Mesothelial cell of epicardium (in vitro differentiated cells): ENCODE results near the gene UGT1A3. TPM values are rescaled to one million over a fixed set of nuclear protein-coding genes. Genes with fewer than 3 reads are reported as not detected.
"Not testable (repeated sequence)": the region's sequence is repeated elsewhere in the genome, so short reads cannot be mapped to it uniquely, and the experiment has no call there.

Experiments
- DNase-seq, 2 experiments: peaks; one replicate each; pipeline ENCODE4 v3.0.0; 2021; ENCODE audit warnings: low spot score in 2 of 2; ENCODE audit not compliant: unreplicated experiment in 2 of 2
- H3K27ac Mint-ChIP-seq: 2 replicates; pipeline ENCODE4 v1.8.0; 2021; ENCODE audit warnings: mixed read lengths
- H3K27me3 Mint-ChIP-seq: 2 replicates; pipeline ENCODE4 v1.8.0; 2021; ENCODE audit warnings: low read depth, mixed read lengths
- H3K36me3 Mint-ChIP-seq: 2 replicates; pipeline ENCODE4 v1.8.0; 2021; ENCODE audit warnings: mixed read lengths
- H3K4me1 Mint-ChIP-seq: 2 replicates; pipeline ENCODE4 v1.8.0; 2021; ENCODE audit warnings: mixed read lengths
- H3K4me3 Mint-ChIP-seq: 2 replicates; pipeline ENCODE4 v1.8.0; 2021; ENCODE audit warnings: mild to moderate bottlenecking, moderate library complexity, mixed read lengths
- H3K9me3 Mint-ChIP-seq: 2 replicates; pipeline ENCODE4 v1.8.0; 2021; ENCODE audit warnings: mixed read lengths
- total RNA-seq: library from RNA; stranded (reverse); gene quantifications from 3 replicates; pipeline ENCODE4 v1.2.1, GENCODE V29; 2021
- TF ChIP-seq, protein P1 (sequence below): fragments of 200-600 bp; sonication (generic); IDR thresholded peaks from one replicate; pipeline ENCODE4 v1.5.0; 2021; ENCODE audit warnings: antibody characterized with exemption; ENCODE audit not compliant: unreplicated experiment

Gene UGT1A3
- total RNA-seq, 1 donor from 2014 or later = not detected

DNA sequence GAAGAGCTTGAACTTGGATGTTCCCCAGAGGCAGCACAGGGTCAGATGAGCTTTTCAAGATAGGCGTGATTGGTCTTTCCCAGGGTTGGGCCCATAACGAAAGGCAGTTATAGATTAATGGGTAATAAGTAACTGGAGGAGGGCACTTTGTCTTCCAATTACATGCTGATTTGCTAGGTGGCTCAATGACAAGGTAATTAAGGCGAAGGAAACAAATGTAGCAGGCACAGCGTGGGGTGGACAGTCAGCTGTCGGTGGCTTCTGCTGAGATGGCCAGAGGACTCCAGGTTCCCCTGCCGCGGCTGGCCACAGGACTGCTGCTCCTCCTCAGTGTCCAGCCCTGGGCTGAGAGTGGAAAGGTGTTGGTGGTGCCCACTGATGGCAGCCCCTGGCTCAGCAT is 10.3 kb upstream of the UGT1A3 start, which contains the start of gene UGT1A4:
Gene UGT1A4 (plus strand): TSS at position 185 of the 400 bp plus-strand sequence. CDS start 85 bp downstream, at position 270.
- no peak within 1 kb of the TSS for H3K27ac Mint-ChIP-seq
- H3K36me3 Mint-ChIP-seq = no peaks in the 10 kb centered on the region
- no peak within 1 kb of the TSS for H3K4me3 Mint-ChIP-seq
- no peak for DNase-seq
- TF ChIP-seq, protein P1, sequence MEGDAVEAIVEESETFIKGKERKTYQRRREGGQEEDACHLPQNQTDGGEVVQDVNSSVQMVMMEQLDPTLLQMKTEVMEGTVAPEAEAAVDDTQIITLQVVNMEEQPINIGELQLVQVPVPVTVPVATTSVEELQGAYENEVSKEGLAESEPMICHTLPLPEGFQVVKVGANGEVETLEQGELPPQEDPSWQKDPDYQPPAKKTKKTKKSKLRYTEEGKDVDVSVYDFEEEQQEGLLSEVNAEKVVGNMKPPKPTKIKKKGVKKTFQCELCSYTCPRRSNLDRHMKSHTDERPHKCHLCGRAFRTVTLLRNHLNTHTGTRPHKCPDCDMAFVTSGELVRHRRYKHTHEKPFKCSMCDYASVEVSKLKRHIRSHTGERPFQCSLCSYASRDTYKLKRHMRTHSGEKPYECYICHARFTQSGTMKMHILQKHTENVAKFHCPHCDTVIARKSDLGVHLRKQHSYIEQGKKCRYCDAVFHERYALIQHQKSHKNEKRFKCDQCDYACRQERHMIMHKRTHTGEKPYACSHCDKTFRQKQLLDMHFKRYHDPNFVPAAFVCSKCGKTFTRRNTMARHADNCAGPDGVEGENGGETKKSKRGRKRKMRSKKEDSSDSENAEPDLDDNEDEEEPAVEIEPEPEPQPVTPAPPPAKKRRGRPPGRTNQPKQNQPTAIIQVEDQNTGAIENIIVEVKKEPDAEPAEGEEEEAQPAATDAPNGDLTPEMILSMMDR = no peak
- H3K4me1 Mint-ChIP-seq = no peaks in the 10 kb centered on the region
- H3K27me3 Mint-ChIP-seq = peaks cover 25% of the 10 kb centered on the region
- no peaks in the 10 kb centered on the region for H3K9me3 Mint-ChIP-seq

DNA sequence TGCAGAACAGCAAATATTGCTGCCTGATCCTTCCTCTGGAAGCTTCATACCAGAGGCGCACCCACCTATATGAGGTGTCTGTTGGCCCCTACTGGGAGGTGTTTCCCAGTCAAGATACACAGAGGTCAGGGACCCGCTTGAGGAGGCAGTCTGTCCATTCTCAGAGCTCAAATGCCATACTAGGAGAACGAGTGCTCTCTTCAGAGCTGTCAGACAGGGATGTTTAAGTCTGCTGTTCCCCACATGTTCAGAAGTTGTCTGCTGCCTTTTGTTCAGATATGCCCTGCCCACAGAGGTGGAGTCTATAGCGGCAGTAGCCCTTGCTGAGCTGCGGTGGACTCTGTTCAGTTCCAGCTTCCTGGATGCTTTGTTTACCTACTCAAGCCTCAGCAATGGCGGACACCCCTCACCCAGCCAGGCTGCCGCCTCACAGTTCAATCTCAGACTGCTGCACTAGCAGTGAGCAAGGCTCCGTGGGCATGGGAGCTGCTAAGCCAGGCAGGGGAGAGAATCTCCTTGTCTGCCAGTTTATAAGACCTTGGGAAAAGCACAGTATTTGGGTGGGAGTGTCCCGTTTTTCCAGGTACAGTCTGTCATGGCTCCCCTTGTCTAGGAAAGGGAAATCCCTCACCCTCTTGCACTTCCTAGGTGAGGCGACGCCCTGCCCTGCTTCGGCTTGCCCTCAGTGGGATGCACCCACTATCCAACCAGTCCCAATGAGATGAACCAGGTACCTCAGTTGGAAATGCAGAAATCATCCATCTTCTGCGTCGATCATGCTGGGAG is 8.2 kb downstream of the UGT1A3 start:
- not testable (repeated sequence) for H3K27ac Mint-ChIP-seq, H3K4me1 Mint-ChIP-seq, H3K4me3 Mint-ChIP-seq, DNase-seq, H3K36me3 Mint-ChIP-seq
- H3K27me3 Mint-ChIP-seq = peaks cover 37% of the 10 kb centered on the region
- peaks cover 11% of the 10 kb centered on the region for H3K9me3 Mint-ChIP-seq

DNA sequence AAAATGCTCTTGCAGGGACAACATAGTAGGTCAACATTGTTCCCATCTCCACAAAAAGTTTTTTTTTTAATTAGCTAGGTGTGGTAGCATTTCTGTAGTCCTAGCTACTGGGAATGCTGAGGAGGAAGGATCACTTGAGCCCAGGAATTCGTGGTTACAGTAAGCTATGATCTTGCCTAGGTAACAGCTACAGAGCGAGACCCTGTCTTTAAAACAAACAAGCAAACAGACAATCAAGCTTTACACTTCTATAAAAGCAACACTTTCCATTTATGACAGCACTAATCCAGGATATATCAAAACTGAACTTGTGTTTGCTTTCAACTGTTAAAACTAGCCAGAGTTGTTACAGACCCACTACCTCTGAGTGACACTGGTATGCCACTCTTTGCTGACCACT is 12.0 kb downstream of the UGT1A3 start:
- no peaks in the 10 kb centered on the region for H3K4me1 Mint-ChIP-seq
- no peaks in the 10 kb centered on the region for H3K36me3 Mint-ChIP-seq
- H3K9me3 Mint-ChIP-seq = peaks cover 11% of the 10 kb centered on the region
- peaks cover 19% of the 10 kb centered on the region for H3K27me3 Mint-ChIP-seq
- H3K4me3 Mint-ChIP-seq = no peak overlapping the region
- H3K27ac Mint-ChIP-seq = no peak overlapping the region
- no peak for DNase-seq
- TF ChIP-seq, protein P1 = no peak

DNA sequence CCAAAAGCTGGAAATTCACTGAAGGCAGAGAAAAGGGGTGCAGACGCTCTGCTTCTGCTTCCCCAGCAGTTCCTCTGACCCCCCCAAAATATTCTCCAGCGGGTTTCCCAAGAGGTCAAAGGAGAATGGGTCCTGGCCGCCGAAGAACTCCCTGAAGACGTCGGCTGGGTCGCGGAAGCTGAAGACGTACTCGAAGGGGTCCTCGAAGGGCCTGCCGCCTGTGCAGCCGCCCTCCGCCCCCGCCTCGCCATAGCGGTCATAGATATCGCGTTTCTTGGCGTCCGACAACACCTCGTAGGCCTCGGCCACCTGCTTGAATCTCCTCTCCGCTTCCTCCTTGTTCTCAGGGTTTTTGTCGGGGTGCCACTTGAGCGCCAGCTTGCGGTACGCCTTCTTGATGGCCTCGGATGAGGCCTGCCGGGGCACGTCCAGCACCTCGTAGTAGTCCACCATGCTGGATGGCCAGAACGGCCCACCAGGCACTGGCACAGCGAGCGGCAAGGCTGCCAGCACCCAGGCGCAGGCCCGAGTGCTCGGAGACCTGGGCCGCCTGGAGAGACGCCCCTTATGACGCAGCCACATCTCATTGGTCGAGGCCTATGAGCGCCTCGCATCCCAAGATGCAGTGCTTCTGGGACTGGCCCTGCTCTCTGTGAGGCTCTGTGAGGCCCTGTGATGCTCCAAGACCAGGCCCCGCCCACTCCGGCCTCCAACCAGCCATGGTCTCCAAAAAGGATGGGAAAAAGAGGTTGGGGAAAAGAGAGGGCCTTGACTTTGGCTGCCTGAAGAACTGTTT is 14.8 kb downstream of the UGT1A3 start:
- TF ChIP-seq, protein P1 = no peak
- Mint-ChIP-seq H3K27me3 (peaks cover 19% of the 10 kb centered on the region), H3K4me1 (no peaks in the 10 kb centered on the region), H3K36me3 (no peaks in the 10 kb centered on the region), H3K27ac (no peak overlapping the region), H3K9me3 (peaks cover 16% of the 10 kb centered on the region), H3K4me3 (no peak overlapping the region)
- DNase-seq = no peak

DNA sequence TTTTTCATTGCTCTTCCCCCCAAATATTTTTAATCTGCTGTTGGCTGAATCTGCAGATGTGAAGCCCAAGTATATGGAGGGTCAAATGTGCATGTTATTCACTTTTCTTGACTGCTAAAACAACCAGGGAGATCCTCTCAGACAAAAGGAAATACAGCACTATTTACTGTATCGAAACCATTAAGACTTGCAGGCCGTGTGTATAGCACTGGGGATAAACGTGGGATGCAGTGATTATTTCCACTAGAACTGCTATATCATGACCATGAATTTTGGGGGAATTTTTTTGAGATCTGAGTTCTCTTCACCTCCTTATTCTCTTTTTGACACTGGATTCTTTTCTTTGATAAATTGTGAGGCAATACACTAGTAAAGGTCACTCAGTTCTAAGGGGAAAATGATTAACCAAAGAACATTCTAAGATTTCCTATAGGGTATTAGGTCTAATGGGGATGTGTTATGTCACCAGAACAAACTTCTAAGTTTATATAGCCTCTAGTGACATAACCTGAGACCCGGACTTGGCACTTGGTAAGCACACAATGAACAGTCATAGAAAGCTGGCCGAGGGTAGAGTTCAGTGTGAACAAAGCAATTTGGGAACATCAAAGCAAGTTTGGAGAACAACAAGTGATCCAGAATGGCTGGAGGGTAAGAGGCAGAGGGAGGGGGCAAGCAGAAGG is 16.4 kb downstream of the UGT1A3 start:
- H3K4me1 Mint-ChIP-seq = no peaks in the 10 kb centered on the region
- peaks cover 16% of the 10 kb centered on the region for H3K27me3 Mint-ChIP-seq
- H3K9me3 Mint-ChIP-seq = peaks cover 27% of the 10 kb centered on the region
- no peaks in the 10 kb centered on the region for H3K36me3 Mint-ChIP-seq
- H3K27ac Mint-ChIP-seq = no peak overlapping the region
- H3K4me3 Mint-ChIP-seq = no peak overlapping the region
- TF ChIP-seq, protein P1 = no peak
- DNase-seq = no peak

DNA sequence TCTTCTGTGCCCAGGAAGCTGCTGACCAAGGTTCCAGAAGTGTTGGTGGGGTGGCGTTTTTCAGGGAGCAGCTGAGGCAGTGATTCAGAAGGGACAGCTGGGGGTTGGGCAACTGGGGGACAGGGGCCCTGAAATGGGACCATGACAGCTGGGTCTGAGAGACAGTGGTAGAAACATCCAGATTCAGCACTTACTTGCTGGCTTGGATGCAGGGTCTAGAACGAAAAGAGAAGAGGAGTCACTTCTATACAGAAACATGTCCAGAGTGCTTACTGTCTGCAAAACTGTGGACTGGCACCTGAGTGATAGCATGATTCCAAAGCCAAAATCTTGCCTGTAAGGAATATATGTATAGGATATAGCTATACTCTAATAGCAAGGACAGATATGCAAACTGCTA is 17.0 kb downstream of the UGT1A3 start:
- H3K27ac Mint-ChIP-seq, H3K4me1 Mint-ChIP-seq, H3K36me3 Mint-ChIP-seq, DNase-seq, H3K4me3 Mint-ChIP-seq: not testable (repeated sequence)
- H3K9me3 Mint-ChIP-seq = peaks cover 30% of the 10 kb centered on the region
- H3K27me3 Mint-ChIP-seq = peaks cover 14% of the 10 kb centered on the region
